ENCODE measurements around the gene SIGLEC6.
"Not testable (repeated sequence)": the region's sequence is repeated elsewhere in the genome, so short reads cannot be mapped to it uniquely, and the experiment has no call there.

Gene SIGLEC6

GRCh38 chr19:51508059-51508733 lies 23.3 kb downstream of the SIGLEC6 start:
- no peak for DNase-seq

DNA sequence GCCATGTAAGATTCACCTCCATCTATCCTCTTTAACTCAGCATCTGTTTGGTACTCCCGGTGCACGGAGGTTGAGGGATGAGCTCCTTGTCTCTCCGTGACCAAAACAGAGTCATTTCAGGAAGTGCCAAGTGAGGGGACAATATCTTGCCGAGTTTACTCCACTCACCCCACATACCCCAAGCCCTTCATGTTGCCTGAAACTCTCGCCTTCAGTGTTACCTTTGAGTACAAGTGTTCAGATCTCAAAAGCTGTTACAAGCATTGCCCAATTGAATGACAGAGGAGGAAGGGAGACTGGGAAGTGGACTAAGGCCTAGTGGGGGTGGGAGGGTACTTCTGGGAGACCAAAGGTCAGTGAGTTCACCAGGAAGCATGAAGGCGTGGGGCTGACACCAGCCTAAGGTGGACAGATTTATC lies 23.8 kb downstream of the SIGLEC6 start:
- DNase-seq, result no peak

GRCh38 chr19:51507192-51507591 lies 24.3 kb downstream of the SIGLEC6 start:
- DNase-seq, result no peak

- no peak for DNase-seq
Observed at GRCh38 chr19:51505904-51506303, 25.6 kb downstream of the SIGLEC6 start.

- DNase-seq, result no peak
Observed at GRCh38 chr19:51503896-51504295, 27.6 kb downstream of the SIGLEC6 start.

DNA sequence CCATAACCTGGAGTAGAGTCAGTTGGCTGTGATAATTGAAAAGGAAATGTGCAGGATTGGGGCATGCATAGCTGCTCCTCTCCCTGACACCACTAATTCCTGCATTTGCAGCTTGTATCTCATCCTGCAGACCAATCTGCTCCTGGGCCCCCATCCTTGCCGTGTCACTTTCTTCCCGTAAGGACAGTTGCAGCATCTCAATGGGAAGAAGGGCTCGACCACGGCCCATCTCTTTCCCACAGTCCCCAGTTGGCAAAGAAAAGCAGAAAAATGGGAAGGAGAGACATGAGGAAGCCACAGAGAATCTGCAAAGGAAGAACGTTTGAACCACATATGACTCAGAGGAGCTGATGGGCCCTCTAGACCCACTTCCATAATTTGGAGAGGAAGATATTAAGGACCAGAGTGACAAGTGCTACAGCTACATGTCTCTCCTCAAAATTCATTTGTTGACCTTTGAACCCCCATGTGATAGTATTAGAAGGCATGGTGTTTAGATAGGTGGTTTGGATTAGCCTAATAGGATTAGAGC lies 28.1 kb downstream of the SIGLEC6 start:
- DNase-seq, result no peak

GRCh38 chr19:51501594-51502263 lies 29.7 kb downstream of the SIGLEC6 start, which contains the start of gene SIGLEC12:
Gene SIGLEC12 (minus strand): TSS chr19:51501800. CDS start chr19:51501733, 67 bp downstream.
- DNase-seq, result peak; percentile 12 to 42

DNA sequence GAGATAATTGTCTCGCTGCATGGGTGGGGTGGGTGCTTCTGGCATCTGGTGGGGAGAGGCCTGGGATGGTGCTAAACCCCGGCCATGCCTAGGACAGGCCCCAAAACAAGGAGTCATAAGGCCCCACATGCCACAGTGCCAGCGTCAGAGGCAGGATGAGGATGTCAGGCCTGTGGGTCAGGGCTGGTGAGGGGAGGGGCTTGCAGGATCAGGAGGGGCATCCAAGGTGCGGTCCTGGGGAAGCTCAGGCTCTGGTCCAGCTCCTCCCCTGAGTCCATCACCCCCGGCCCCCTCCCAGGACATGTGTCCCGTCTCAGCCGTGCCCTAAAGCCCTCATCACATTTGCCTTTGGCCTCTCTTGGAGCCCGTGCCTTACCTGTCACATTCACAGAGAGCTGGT lies 30.5 kb downstream of the SIGLEC6 start:
- DNase-seq, result not testable (repeated sequence)

GRCh38 chr19:51497666-51498065 lies 33.8 kb downstream of the SIGLEC6 start:
- DNase-seq, result no peak

DNA sequence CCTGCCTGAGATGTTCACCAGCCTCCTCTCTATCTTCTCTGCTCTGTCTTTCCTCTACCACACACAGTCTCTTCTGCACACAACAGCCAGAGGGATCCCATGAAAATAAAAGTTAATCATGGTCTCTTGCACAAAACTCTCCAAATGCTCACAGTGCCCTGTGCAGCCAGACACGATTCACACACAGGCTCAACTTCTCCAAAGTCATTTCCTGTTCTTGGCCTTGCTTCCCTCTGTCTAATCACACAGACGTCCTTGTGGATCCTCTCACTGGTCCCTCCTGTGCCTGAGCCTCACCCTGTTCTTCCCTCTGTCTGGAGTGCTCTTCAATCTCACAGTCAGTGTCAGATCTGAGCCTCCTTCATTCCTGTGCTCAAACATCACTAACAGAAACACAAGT lies 37.7 kb downstream of the SIGLEC6 start:
- no peak for DNase-seq

DNA sequence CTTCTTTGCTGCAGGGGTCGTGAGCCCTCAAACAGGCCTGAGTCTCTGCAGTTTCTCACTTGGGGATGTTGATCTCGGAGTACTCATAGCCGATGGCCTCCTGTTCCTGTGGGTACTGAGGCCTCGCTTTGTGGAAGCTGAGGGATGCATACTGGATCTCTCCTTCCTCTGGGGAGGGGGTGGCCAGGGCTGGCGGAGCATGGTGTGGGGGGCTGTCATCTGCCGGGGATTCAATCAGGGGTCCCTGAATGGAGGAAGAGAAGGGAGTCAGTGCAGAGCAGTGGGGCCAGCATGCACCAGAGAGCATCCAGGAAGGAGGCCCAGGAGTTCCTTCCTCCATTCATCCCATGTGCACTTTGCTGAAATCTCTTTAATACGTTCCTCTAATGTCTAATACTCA lies 39.9 kb downstream of the SIGLEC6 start:
- no peak for DNase-seq

DNA sequence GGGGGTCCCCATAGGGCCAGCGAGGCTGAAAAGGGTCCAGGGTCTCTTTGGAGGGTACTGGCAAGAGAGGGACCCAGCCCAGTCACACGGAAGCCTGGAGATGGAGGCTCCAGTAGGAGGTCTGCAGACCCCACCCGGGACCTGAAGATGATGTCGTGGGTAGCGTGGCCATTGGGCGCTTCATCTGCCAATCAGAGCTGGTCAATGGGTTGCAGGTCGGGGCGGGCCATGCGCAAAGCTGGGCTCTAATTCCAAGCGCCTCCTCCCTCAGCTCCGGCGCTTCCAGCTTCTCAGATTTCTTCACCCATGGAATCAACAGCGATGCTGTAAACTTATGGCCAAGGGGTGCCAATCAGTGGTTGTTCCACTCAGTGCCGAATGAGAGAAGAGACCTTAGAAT lies 40.8 kb downstream of the SIGLEC6 start:
- DNase-seq, result no peak

GRCh38 chr19:51489113-51489512 lies 42.4 kb downstream of the SIGLEC6 start:
- DNase-seq, result no peak

DNA sequence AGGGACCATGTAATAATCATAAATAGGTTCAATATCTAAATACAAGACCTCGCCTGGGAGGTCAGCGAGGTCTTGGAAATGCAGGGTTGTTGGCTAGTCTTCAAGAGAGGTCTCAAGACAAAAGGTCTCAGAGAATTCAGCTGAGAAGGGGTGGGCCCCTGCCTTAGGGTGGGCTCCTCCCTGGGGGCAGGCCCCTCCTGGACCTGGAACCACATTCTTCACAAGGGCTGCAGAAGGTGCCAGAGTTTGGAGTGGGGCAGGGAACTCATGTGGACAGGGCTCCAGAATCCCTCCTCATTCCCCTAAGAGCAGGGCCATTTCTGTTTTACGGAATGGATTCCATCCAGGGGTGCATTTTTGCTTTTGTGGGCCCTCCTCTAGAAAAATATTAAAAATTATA lies 43.0 kb downstream of the SIGLEC6 start:
- DNase-seq, result no peak

DNA sequence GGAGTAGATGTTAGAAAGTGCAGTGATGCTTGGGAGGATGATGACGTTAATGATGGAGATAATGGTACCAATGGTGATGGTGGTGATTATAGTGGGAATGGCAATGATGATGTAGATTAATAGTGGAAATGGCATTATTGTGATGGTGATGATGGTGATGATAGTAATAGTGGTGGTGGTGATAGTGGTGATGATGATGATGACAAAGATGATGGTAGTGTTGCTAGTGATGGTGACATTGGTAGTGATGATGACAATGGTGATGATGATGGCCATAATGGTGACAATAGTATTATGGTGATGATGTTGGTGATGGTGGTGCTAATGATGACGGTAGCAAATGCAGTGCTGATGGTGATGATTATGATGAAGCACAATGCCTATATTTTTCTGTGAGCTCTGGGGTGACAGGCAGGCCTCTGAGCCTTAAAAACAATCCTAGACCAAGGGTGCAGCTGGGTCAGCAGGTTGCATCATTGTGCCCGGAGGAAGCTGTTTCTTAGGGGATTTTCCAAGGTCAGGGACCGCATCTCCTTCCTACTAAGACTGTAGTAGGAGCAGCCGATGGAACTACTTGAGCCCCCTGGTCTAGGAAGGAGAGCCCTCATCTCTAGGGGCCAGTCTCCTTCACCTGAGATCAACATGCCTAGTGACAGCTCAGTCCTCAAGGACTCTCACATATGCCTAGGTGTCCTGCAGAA lies 45.4 kb downstream of the SIGLEC6 start:
- no peak for DNase-seq

DNA sequence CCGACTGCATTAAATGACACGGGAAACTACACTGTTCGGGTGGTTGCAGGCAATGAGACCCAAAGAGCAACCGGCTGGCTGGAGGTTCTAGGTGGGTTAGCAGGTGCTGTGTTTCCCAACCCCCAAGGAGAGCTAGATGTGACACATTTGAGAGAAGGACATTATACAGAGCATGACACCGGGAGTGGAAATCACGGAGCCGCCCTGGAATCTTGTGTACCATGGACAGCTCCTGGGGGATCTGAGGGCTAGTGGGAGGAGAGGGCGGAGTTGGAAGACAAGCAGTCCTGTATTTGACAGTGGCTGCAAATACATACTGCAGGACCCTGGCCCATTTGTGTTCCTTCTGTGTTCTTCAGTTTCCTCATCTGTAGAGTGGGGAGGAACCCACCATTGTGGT lies 50.9 kb downstream of the SIGLEC6 start:
- no peak for DNase-seq

GRCh38 chr19:51479531-51480331 lies 51.7 kb downstream of the SIGLEC6 start:
- DNase-seq, result no peak

- DNase-seq, result no peak
Observed at GRCh38 chr19:51478381-51479234, 52.9 kb downstream of the SIGLEC6 start, which contains the start of gene CEACAM18. Gene CEACAM18 (plus strand): TSS chr19:51478539.

DNA sequence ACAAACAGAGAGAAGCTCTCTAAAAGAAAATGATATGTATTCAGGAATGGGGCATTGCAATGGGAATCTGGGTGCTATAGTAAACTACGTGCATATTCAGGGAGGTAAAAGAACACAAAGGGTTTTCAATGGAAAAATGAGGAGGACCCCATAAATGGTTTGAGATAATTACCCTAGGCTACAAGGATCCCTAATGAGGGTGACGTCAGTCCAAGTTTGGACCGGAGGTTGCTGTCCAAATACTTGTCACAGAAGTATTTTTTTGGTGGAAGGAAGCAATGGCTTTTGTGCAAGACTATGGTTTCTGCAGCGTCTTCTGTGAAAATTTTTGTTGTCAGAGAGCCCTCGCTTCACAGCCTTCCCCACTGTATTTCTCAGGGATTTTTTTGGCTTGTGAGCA lies 54.1 kb downstream of the SIGLEC6 start:
- DNase-seq, result no peak

GRCh38 chr19:51476164-51476563 lies 55.3 kb downstream of the SIGLEC6 start:
- no peak for DNase-seq

- peak; percentile 72 to 74 for DNase-seq
Observed at GRCh38 chr19:51473009-51473707, 58.3 kb downstream of the SIGLEC6 start.
